DOHH2 (cell line): ENCODE data around the gene NSL1.

Experiments
- CTCF ChIP-seq: fragments of 200-600 bp; sonication (generic); IDR thresholded peaks from one replicate; pipeline ENCODE4 v1.5.1; 2014; ENCODE audit warnings: antibody characterized with exemption, mild to moderate bottlenecking, low read depth, low read length; ENCODE audit not compliant: poor library complexity, severe bottlenecking
- EZH2phosphoT487 ChIP-seq: fragments of 200-600 bp; sonication (generic); IDR thresholded peaks from 2 replicates; pipeline ENCODE4 v1.6.1; 2017; ENCODE audit warnings: borderline replicate concordance, mild to moderate bottlenecking, antibody characterized with exemption, low read length, moderate library complexity, mixed read lengths

GRCh38 chr1:212819726-212820125 is 28.1 kb upstream of the NSL1 start:
- TF ChIP-seq CTCF (no peak), EZH2phosphoT487 (no peak)
